GM12874 (cell line): ENCODE measurements around the gene C17orf100.

Experiments
- TF ChIP-seq, protein P1 (sequence below): IDR thresholded peaks from 2 replicates; pipeline ENCODE4 v1.5.1; 2011; ENCODE audit warnings: low read depth, mild to moderate bottlenecking, control low read depth, low read length, moderate library complexity; ENCODE audit not compliant: insufficient read depth

C17orf100 gene

DNA sequence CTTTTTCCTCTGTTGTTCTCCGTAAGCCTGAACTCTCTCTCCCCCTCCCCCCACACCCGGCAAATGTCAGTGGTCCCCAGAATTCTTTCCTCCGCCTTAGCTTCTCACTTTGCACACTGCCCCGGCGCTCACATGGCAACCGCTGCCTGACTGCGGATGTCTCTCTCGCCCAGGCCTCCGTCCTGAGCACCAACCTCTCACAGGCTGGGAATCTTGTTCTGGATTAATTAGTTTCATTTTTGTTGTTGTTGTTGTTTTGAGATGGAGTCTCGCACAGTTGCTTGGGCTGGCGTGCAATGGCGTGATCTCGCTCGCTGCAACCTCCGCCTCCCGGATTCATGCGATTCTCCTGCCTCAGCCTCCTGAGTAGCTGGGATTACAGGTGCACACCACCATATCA, 16.7 kb downstream of the C17orf100 start:
- TF ChIP-seq, protein P1, sequence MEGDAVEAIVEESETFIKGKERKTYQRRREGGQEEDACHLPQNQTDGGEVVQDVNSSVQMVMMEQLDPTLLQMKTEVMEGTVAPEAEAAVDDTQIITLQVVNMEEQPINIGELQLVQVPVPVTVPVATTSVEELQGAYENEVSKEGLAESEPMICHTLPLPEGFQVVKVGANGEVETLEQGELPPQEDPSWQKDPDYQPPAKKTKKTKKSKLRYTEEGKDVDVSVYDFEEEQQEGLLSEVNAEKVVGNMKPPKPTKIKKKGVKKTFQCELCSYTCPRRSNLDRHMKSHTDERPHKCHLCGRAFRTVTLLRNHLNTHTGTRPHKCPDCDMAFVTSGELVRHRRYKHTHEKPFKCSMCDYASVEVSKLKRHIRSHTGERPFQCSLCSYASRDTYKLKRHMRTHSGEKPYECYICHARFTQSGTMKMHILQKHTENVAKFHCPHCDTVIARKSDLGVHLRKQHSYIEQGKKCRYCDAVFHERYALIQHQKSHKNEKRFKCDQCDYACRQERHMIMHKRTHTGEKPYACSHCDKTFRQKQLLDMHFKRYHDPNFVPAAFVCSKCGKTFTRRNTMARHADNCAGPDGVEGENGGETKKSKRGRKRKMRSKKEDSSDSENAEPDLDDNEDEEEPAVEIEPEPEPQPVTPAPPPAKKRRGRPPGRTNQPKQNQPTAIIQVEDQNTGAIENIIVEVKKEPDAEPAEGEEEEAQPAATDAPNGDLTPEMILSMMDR = no peak

DNA sequence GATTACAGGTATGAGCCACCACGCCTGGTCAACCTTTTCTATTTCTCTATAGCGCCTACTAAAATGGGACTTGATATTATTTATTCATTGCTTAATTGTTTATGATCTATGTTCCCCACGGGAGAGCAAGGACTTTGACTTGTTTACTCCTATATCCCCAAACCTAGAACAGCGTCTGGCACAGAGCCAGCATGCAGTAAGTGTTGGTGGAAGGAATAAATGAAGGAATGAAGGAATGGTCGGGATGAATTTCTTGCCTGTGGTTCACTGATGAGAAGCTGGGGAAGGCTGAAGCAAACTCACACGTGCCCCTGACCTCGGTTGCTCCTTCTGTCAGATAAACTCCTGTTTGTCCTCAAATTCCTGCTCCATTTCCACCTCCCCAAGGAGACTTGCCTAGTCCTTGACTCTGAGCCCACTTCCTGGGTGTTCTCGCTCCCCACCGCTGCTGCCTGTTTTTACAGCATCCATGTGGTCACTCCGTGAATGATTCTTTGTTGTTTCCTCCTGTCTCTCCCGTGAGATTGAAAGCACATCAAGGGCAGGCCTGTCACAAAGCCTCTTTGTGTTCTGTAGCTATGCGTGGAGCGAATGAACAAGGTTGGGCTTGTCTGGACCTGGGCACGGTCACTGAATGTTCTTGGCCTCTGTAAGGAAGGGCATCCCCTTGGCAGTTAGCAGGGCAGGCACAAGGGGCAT, 17.3 kb downstream of the C17orf100 start:
- TF ChIP-seq, protein P1 = no peak

DNA sequence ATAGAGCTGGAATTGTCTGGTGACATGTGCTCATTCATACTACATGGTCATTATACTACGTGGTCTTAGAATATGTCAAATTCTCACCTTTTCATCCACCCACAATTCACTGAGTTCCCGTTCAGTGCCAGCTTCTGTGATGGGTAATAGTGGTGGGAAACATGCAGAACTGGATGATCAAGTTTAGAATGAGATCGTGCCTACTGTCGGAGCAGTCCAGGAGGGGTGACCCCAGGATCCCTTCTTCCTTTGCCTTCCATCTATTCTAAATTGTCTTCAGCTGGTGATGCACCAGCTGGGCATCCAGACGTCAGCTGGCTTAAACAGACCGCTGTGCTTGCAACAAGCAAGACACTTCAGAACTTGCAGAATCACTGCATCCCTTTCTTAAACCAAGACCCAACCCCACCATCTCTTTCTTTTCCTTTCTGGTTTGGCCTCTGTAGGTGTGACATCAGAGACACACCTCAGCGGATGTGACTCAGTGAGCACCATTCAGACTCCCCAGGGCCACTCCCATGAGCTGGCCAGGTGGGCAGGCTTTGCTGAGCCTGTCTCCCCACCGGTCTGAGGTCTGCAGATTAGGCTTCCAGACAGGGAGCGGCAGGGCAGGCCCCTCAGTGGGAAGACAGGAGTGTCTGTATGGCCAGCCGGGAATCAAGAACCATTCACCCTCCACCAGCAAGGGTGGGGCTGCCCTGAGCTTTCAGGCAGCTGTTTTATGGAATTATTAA, 18.1 kb downstream of the C17orf100 start:
- TF ChIP-seq, protein P1 = no peak

DNA sequence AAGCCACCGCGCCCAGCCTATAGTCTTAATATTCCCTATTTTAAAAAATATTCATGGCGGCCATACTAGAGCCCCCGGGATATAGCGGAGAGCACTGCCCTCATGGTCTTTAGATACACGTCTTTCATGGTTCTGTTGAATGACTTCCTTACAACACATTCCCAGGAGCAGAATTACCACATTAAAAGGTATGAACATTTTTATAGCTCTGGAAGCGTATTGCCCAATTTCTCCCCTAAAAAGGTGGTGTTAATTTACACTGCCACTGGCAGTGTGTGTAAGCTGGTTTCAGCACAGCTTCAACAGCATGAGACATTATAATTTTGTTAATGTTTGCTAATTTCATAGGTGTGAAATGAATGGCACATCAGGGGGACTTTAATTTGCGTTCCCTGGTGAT, 19.0 kb downstream of the C17orf100 start:
- TF ChIP-seq, protein P1 = no peak

DNA sequence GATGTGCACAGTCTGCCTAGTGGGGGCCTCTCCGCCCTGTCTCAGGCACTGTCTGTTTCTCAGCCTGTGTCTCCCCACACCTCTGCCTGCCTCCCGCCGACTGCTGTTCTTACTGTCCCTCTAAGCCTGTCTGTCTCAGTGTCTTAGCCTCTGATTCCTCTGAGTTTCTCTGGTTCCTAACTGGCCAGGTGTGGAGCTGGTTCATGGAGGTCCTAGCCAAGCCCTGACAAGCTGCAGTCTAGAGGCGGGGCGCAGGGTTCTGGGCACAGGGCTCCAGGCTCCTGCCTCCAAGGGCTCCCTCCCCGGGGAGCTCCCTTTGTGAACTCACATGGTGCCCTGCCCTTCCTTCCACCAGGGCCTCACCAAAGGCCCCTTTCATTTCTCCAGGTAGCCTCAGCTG, 19.4 kb downstream of the C17orf100 start:
- TF ChIP-seq, protein P1 = no peak

DNA sequence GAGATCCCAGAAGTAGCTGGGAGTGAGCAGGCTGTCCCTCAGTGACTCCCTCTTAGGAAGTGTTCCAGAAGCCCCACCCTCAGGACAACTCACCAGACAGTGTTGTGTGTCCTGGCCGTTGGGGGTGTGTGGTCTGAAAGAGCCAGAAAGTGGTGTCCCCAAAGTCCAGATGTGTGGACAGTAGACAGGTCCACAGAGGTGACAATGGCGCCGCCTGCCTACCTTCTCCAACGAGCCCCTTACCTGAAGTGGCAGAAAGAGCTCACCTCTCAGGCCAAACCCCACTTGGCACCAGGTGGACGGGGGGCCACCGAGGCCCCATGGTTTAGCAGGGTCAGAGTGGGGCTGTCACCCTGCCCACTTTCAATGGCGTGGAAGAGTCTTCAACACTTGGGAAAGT, 19.9 kb downstream of the C17orf100 start:
- TF ChIP-seq, protein P1 = no peak

DNA sequence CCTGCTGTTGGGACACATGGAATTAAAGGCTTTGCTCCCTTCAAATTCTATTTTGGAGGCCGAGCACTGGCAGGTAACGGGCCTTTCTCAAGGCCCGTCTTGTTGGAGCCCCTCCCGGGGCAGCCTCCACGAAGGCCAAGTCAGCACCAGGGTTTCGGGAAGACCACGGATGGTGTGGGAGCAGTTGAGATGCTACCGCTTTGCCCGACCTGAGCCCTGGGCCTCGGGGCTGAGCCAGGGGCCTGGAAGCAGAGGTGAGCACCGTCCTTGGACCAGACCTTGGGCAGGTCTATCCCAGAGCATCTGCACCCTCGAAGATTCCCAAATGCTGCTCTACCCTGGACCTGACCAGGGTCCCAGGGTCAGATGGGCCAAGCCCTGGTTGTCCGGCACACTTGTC, 23.0 kb downstream of the C17orf100 start:
- TF ChIP-seq, protein P1 = no peak
